ENCODE results near the gene VWA8. TPM values are rescaled to one million over a fixed set of nuclear protein-coding genes. Genes with fewer than 3 reads are reported as not detected.
A peak's percentile ranks its signal among the peaks of the same experiment; 100 is the strongest.
"Not testable (repeated sequence)": the region's sequence is repeated elsewhere in the genome, so short reads cannot be mapped to it uniquely, and the experiment has no call there.

The VWA8 gene
- total RNA-seq, 2 experiments from 2014 or later: 18.6 to 21.1 TPM

DNA sequence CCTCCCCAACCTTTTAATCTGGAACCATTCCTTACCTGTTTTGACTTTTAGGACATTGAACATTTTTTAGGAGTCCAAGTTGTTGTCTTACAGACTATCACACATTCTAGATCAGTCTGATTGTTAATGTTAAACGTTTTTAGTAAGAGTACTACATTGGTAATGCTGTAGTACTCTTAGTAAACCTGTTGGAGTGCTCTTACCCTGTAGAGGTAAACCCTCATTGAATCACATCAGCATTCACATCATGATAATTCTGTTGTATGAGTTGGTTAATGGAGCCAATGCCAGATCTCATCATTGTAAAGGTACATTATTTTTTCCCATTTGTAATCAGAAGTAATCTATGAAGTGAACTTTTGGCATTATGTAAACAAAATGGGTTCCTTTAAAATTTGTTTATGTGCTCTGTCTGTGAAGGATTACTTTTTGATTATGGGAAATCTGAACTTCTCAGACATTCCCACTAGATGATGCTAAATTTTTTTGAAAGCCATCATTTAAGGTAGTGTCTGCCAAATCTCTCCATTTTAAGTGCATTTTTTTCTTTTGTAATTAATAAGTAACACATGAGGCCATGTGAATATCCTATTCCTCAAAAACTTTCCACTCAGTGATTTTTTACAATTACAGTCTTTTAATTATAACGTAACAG is 55.2 kb downstream of the VWA8 start:
- no peak overlapping the region for H3K27ac Mint-ChIP-seq

GRCh38 chr13:41900918-41901317 is 60.0 kb downstream of the VWA8 start:
- ATAC-seq (ENCODE audit: low read depth) (no peak), DNase-seq (no peak)
- Mint-ChIP-seq H3K9me3 (no peaks in the 10 kb centered on the region), H3K27ac (no peak overlapping the region), H3K36me3 (peaks cover 22% of the 10 kb centered on the region), H3K27me3 (no peaks in the 10 kb centered on the region), H3K4me1 (peaks cover 5% of the 10 kb centered on the region), H3K4me3 (no peak overlapping the region)
- POLR2A ChIA-PET: no interaction called here

More for the DNA sequence above, 55.2 kb downstream of the VWA8 start:
- no peak for DNase-seq
- ATAC-seq (ENCODE audit: low read depth): peak; percentile 95
- H3K9me3 Mint-ChIP-seq: no peaks in the 10 kb centered on the region
- peaks cover 5% of the 10 kb centered on the region for H3K4me1 Mint-ChIP-seq
- H3K4me3 Mint-ChIP-seq: no peak overlapping the region
- peaks cover 16% of the 10 kb centered on the region for H3K36me3 Mint-ChIP-seq
- H3K27me3 Mint-ChIP-seq: no peaks in the 10 kb centered on the region
- POLR2A ChIA-PET: interaction anchor here (1.6 kb wide), 1 partner anchor 55 kb away, joined by 3 read pairs; the partner anchor contains the start of gene VWA8

DNA sequence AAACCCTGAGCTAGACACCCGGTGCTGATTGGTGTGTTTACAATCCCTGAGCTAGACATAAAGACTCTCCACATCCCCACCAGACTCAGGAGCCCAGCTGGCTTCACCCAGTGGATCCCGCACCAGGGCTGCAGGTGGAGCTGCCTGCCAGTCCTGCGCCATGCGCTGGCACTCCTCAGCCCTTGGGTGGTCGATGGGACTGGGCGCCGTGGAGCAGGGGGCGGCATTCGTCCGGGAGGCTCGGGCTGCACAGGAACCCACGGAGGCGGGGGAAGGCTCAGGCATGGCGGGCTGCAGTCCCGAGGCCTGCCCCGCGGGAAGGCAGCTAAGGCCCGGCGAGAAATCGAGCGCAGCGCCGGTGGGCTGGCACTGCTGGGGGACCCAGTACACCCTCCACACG is 62.5 kb downstream of the VWA8 start:
- peaks cover 25% of the 10 kb centered on the region for H3K36me3 Mint-ChIP-seq
- POLR2A ChIA-PET; H3K4me3 Mint-ChIP-seq; ATAC-seq (ENCODE audit: low read depth); H3K4me1 Mint-ChIP-seq; DNase-seq; H3K27ac Mint-ChIP-seq; H3K27me3 Mint-ChIP-seq; H3K9me3 Mint-ChIP-seq: not testable (repeated sequence)

DNA sequence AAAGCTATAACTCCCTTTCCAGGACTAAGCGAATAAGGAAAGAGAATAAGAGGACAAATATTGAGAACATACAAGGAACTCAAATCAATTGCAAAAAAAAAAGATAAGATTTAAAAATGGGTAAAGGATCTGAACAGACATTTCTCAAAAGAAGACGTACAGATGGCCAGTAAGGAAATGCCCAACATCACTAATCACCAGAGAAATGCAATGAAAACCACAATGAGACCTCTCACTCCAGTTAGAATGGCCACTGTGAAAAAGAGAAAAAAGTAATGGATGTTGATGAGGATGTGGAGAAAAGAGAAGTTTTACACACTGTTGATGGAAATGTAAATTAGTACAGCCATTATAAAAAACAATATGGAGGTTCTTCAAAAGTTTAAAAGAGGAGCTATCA is 63.8 kb downstream of the VWA8 start:
- DNase-seq: no peak
- Mint-ChIP-seq H3K4me1 (peaks cover 2% of the 10 kb centered on the region), H3K36me3 (peaks cover 22% of the 10 kb centered on the region), H3K9me3 (no peaks in the 10 kb centered on the region), H3K4me3 (no peak overlapping the region), H3K27me3 (no peaks in the 10 kb centered on the region), H3K27ac (no peak overlapping the region)
- ATAC-seq (ENCODE audit: low read depth): no peak
- POLR2A ChIA-PET: interaction anchor here (0.6 kb wide), 1 partner anchor 38 kb away, joined by 4 read pairs; no protein-coding TSS in a partner anchor

GRCh38 chr13:41895478-41895877 is 65.4 kb downstream of the VWA8 start:
- H3K4me1 Mint-ChIP-seq: peaks cover 2% of the 10 kb centered on the region
- no peak for ATAC-seq (ENCODE audit: low read depth)
- no peaks in the 10 kb centered on the region for H3K9me3 Mint-ChIP-seq
- no peak for DNase-seq
- no peaks in the 10 kb centered on the region for H3K27me3 Mint-ChIP-seq
- H3K4me3 Mint-ChIP-seq: no peak overlapping the region
- no peak overlapping the region for H3K27ac Mint-ChIP-seq
- POLR2A ChIA-PET: no interaction called here
- H3K36me3 Mint-ChIP-seq: peaks cover 26% of the 10 kb centered on the region

GRCh38 chr13:41891119-41891518 is 69.8 kb downstream of the VWA8 start:
- DNase-seq (no peak), ATAC-seq (ENCODE audit: low read depth) (no peak)
- Mint-ChIP-seq H3K27me3 (no peaks in the 10 kb centered on the region), H3K4me3 (no peak overlapping the region), H3K36me3 (peaks cover 31% of the 10 kb centered on the region), H3K9me3 (no peaks in the 10 kb centered on the region), H3K27ac (no peak overlapping the region), H3K4me1 (peaks cover 2% of the 10 kb centered on the region)
- POLR2A ChIA-PET: no interaction called here

DNA sequence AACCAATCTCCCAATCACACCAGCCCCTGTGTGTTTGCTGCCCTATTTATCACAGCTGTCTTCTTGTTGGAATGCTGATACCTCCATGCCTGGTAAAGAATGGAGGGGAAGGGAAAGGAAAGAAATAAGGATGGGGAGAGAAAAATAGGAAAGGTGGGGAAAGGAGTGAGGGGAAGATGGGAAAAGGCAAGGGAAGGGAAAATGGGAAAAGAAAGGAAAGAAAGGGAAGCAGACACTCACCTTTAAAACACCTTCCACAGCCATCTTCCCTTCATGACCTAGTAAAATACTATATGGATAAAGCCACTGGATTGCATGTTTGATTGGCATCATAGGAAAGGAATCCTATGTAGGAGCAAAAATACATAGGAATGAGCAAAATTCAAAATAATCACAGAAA is 77.8 kb downstream of the VWA8 start:
- Mint-ChIP-seq H3K9me3 (peaks cover 13% of the 10 kb centered on the region), H3K4me1 (no peaks in the 10 kb centered on the region), H3K27me3 (no peaks in the 10 kb centered on the region), H3K36me3 (peaks cover 52% of the 10 kb centered on the region), H3K27ac (no peak overlapping the region), H3K4me3 (no peak overlapping the region)
- POLR2A ChIA-PET: no interaction called here
- no peak for DNase-seq
- ATAC-seq (ENCODE audit: low read depth): no peak

GRCh38 chr13:41881890-41882289 is 79.0 kb downstream of the VWA8 start:
- ATAC-seq (ENCODE audit: low read depth); DNase-seq; POLR2A ChIA-PET; H3K4me1 Mint-ChIP-seq; H3K4me3 Mint-ChIP-seq; H3K27ac Mint-ChIP-seq; H3K27me3 Mint-ChIP-seq: not testable (repeated sequence)
- peaks cover 13% of the 10 kb centered on the region for H3K9me3 Mint-ChIP-seq
- H3K36me3 Mint-ChIP-seq: peaks cover 48% of the 10 kb centered on the region

- Mint-ChIP-seq H3K9me3 (peaks cover 13% of the 10 kb centered on the region), H3K4me1 (no peaks in the 10 kb centered on the region), H3K4me3 (no peak overlapping the region), H3K36me3 (peaks cover 43% of the 10 kb centered on the region), H3K27me3 (no peaks in the 10 kb centered on the region), H3K27ac (no peak overlapping the region)
- DNase-seq (no peak), ATAC-seq (ENCODE audit: low read depth) (no peak)
- POLR2A ChIA-PET: no interaction called here
Measured at GRCh38 chr13:41880966-41881365, 79.9 kb downstream of the VWA8 start.

DNA sequence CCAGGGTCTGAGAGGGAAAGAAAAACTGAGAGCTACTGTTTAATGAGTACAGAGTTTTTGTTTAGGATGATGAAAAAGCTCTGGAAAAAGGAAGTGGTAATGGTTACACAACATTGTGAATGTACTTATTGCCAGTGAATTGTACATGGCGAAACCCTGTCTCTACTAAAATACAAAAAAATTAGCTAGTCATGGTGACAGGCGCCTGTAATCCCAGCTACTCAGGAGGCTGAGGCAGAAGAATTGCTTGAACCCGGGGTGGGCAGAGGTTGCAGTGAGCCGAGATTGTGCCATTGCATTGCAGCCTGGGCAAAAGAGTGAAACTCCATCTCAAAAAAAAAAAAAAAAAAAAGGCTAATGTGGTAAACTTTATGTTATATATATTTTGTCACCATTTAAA is 96.3 kb downstream of the VWA8 start:
- H3K27ac Mint-ChIP-seq: no peak overlapping the region
- POLR2A ChIA-PET: no interaction called here
- no peak for DNase-seq

GRCh38 chr13:41862659-41863058 is 98.2 kb downstream of the VWA8 start:
- H3K27me3 Mint-ChIP-seq; ATAC-seq (ENCODE audit: low read depth); H3K9me3 Mint-ChIP-seq; DNase-seq; H3K4me3 Mint-ChIP-seq; POLR2A ChIA-PET; H3K4me1 Mint-ChIP-seq; H3K27ac Mint-ChIP-seq: not testable (repeated sequence)
- H3K36me3 Mint-ChIP-seq: peaks cover 30% of the 10 kb centered on the region

More for the DNA sequence above, 96.3 kb downstream of the VWA8 start:
- no peaks in the 10 kb centered on the region for H3K27me3 Mint-ChIP-seq
- no peak for ATAC-seq (ENCODE audit: low read depth)
- peaks cover 30% of the 10 kb centered on the region for H3K36me3 Mint-ChIP-seq
- H3K4me1 Mint-ChIP-seq: peaks cover 7% of the 10 kb centered on the region
- H3K4me3 Mint-ChIP-seq: no peak overlapping the region
- H3K9me3 Mint-ChIP-seq: no peaks in the 10 kb centered on the region

DNA sequence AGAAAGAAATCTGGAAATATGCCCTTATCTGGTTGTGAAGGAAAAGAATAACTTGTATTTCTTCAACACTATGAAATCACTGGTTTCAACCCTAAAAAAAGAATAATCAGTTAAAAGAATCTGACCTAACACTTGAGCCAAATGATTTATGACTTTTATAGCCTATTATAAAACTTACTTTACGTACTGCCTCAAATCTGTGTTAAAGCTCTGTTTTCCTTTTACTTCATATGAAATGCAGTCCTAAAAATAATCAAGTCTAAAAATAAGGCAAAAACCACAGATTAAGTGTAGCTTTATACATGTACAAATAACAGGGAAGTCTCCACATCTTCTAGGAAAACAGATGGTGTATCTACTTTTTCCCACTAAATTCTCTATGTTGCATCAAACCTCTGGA is 101.3 kb downstream of the VWA8 start:
- H3K36me3 Mint-ChIP-seq: peaks cover 30% of the 10 kb centered on the region
- POLR2A ChIA-PET: interaction anchor here (0.7 kb wide), 1 partner anchor 37 kb away, joined by 4 read pairs; no protein-coding TSS in a partner anchor

DNA sequence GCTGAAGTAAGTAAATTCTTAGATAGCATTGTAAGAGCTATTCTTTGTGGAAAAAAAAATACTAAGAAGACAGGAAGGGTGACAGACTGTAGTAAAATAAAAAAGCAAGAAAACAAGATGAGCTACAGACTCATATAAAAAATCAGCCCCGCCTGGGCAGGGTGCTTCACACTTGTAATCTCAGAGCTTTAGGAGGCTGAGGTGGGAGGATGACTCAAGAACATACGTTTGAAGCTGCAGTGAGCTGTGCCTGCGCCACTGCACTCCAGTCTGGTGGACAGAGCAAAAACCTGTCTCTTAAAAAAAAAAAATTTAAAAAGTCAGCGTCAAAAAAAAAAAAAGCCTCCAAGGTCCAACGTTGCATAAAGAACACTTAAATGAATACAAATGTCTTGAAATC is 102.1 kb downstream of the VWA8 start:
- ATAC-seq (ENCODE audit: low read depth) (no peak), DNase-seq (no peak)
- POLR2A ChIA-PET: interaction anchor here (0.7 kb wide), 1 partner anchor 38 kb away, joined by 4 read pairs; no protein-coding TSS in a partner anchor
- no peak overlapping the region for H3K27ac Mint-ChIP-seq
- H3K4me1 Mint-ChIP-seq: peaks cover 7% of the 10 kb centered on the region
- no peak overlapping the region for H3K4me3 Mint-ChIP-seq
- no peaks in the 10 kb centered on the region for H3K27me3 Mint-ChIP-seq
- peaks cover 30% of the 10 kb centered on the region for H3K36me3 Mint-ChIP-seq
- H3K9me3 Mint-ChIP-seq: no peaks in the 10 kb centered on the region

More for the DNA sequence above, 101.3 kb downstream of the VWA8 start:
- ATAC-seq (ENCODE audit: low read depth): no peak
- no peaks in the 10 kb centered on the region for H3K9me3 Mint-ChIP-seq
- H3K27me3 Mint-ChIP-seq: no peaks in the 10 kb centered on the region
- peaks cover 7% of the 10 kb centered on the region for H3K4me1 Mint-ChIP-seq
- no peak overlapping the region for H3K4me3 Mint-ChIP-seq
- no peak overlapping the region for H3K27ac Mint-ChIP-seq
- DNase-seq: no peak

DNA sequence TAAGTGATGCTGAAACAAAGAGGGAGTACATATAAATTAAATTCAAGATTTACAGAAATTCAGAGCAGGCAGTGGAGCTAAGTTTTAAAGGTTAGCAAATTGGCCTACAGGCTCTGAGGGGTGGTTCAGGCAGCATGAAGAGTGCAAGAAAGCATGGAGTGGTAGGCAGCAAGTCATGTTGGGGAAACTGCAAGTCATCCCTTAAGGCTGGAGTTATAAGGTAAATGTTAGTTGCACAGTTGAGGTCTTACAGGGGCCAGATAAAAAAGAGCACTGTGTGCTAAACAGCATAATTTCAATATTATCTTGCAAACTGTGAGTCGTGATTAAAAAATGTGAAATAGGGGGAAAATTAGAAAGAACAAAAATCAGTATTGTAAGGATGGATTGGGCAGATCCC is 106.2 kb downstream of the VWA8 start:
- no peak for DNase-seq
- H3K4me1 Mint-ChIP-seq: no peaks in the 10 kb centered on the region

More for the DNA sequence above, 106.2 kb downstream of the VWA8 start:
- Mint-ChIP-seq H3K27ac (no peak overlapping the region), H3K9me3 (peaks cover 3% of the 10 kb centered on the region), H3K27me3 (peaks cover 2% of the 10 kb centered on the region), H3K4me3 (no peak overlapping the region), H3K36me3 (peaks cover 25% of the 10 kb centered on the region)
- POLR2A ChIA-PET: no interaction called here
- ATAC-seq (ENCODE audit: low read depth): no peak

Measured in activated naive CD8-positive, alpha-beta T cell treated with anti-CD3 and anti-CD28 coated beads, Interleukin-2, amount 10 ng/mL, durations not matched to agents 7 days and 5 days (primary cell).